ENCODE data around the gene TEX2. TPM values are rescaled to one million over a fixed set of nuclear protein-coding genes. Genes with fewer than 3 reads are reported as not detected.

TEX2 gene
- polyA plus RNA-seq, 1 donor (not counting 4 experiments of a cell fraction or from before 2014, with no cell fraction given) = 44.4 TPM

DNA sequence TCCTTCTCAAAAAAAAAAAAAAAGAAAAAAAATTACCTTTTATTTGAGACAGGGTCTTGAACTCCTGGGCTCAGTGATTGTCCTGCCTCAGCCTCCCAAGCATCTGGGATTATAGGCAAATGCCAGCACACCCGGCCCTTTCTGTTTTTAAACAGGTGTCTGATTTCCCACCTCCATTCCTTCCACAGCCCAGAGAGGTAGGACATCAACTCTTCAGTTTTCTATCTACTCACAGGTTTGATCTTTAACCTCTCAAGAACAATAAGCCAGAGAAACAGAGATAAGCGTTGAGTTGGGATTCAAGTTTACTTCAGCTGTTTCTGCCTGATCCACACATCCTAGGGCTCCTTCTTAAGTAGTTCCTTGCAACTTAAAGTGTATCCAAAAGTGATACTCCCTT, 41.5 kb upstream of the TEX2 start:
- no peaks in the 10 kb centered on the region for H3K79me2 ChIP-seq (ENCODE audit: control insufficient read depth, insufficient read depth, low read length)
- no peak overlapping the region for H2AFZ ChIP-seq (ENCODE audit: control insufficient read depth, low read length)
- no peak for DNase-seq (ENCODE audit: low read depth, low spot score)
- H3K27me3 ChIP-seq (ENCODE audit: control insufficient read depth, extremely low read depth, insufficient read depth, low read length) = no peaks in the 10 kb centered on the region
- FAIRE-seq = no peak
- H3K9ac ChIP-seq (ENCODE audit: control insufficient read depth, extremely low read depth, insufficient read depth, low read length) = no peak overlapping the region
- no peaks in the 10 kb centered on the region for H4K20me1 ChIP-seq (ENCODE audit: control insufficient read depth, extremely low read depth, insufficient read depth, low read length)
- H3K36me3 ChIP-seq (ENCODE audit: control insufficient read depth in 2 of 2, extremely low read depth in 1 of 2, insufficient read depth in 2 of 2, low read length in 2 of 2) = no peaks in the 10 kb centered on the region
- H3K4me2 ChIP-seq (ENCODE audit: control insufficient read depth, extremely low read depth, insufficient read depth, low read depth, low read length) = no peak overlapping the region
- no peaks in the 10 kb centered on the region for H3K9me3 ChIP-seq (ENCODE audit: control insufficient read depth, low read depth, low read length)
- no peak overlapping the region for H3K27ac ChIP-seq (ENCODE audit: control insufficient read depth, insufficient read depth, low read length)
- dilution Hi-C loops (cut with MboI; ENCODE audit: extremely low pct_ligation_motif_present, low sequenced_read_pairs) = loop anchor here (10.0 kb wide), 1 partner anchor 90 kb away; the partner anchor contains the start of gene PECAM1
- H3K4me3 ChIP-seq (ENCODE audit: control insufficient read depth in 2 of 3, extremely low read depth in 1 of 3, insufficient read depth in 2 of 3, low read depth in 1 of 3, low read length in 3 of 3) = no peak overlapping the region
- TF ChIP-seq CTCF (optimal IDR thresholded peaks at IDR 0.05 in 1 of 3, IDR thresholded peaks at IDR 0.05 in 1 of 3, conservative IDR thresholded peaks at IDR 0.05 in 1 of 3; ENCODE audit: extremely low read depth in 1 of 3, insufficient read depth in 2 of 3, low read length in 3 of 3) = no peak
- TF ChIP-seq EZH2 (IDR thresholded peaks at IDR 0.05; ENCODE audit: low read length) = no peak
- peaks cover 4% of the 10 kb centered on the region for H3K4me1 ChIP-seq (ENCODE audit: control insufficient read depth, extremely low read depth, insufficient read depth, low read length)
- H3K9me1 ChIP-seq (ENCODE audit: control insufficient read depth, extremely low read depth, insufficient read depth, low read length) = no peaks in the 10 kb centered on the region

DNA sequence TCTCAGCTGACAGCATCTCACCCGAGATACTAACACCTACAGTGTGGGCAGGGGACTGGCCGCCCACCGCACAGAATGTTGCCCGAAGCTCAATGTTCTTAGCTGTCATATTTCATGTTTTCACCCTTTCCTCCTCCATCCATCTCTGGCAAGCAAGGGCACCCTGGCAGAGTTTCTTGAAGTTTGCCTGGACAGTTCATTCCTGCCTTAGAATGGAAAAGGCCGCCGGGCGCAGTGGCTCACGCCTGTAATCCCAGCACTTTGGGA, 37.6 kb upstream of the TEX2 start:
- TF ChIP-seq CTCF (optimal IDR thresholded peaks at IDR 0.05 in 1 of 3, IDR thresholded peaks at IDR 0.05 in 1 of 3, conservative IDR thresholded peaks at IDR 0.05 in 1 of 3; ENCODE audit: extremely low read depth in 1 of 3, insufficient read depth in 2 of 3, low read length in 3 of 3) (no peak), EZH2 (IDR thresholded peaks at IDR 0.05; ENCODE audit: low read length) (no peak)
- Histone ChIP-seq H3K4me3 (ENCODE audit: control insufficient read depth in 2 of 3, extremely low read depth in 1 of 3, insufficient read depth in 2 of 3, low read depth in 1 of 3, low read length in 3 of 3) (no peak overlapping the region), H3K27ac (ENCODE audit: control insufficient read depth, insufficient read depth, low read length) (no peak overlapping the region), H3K9ac (ENCODE audit: control insufficient read depth, extremely low read depth, insufficient read depth, low read length) (no peak overlapping the region), H3K4me1 (ENCODE audit: control insufficient read depth, extremely low read depth, insufficient read depth, low read length) (peaks cover 4% of the 10 kb centered on the region), H4K20me1 (ENCODE audit: control insufficient read depth, extremely low read depth, insufficient read depth, low read length) (no peaks in the 10 kb centered on the region), H2AFZ (ENCODE audit: control insufficient read depth, low read length) (no peak overlapping the region), H3K9me3 (ENCODE audit: control insufficient read depth, low read depth, low read length) (no peaks in the 10 kb centered on the region), H3K36me3 (ENCODE audit: control insufficient read depth in 2 of 2, extremely low read depth in 1 of 2, insufficient read depth in 2 of 2, low read length in 2 of 2) (no peaks in the 10 kb centered on the region), H3K4me2 (ENCODE audit: control insufficient read depth, extremely low read depth, insufficient read depth, low read depth, low read length) (no peak overlapping the region), H3K79me2 (ENCODE audit: control insufficient read depth, insufficient read depth, low read length) (no peaks in the 10 kb centered on the region), H3K9me1 (ENCODE audit: control insufficient read depth, extremely low read depth, insufficient read depth, low read length) (no peaks in the 10 kb centered on the region), H3K27me3 (ENCODE audit: control insufficient read depth, extremely low read depth, insufficient read depth, low read length) (no peaks in the 10 kb centered on the region)
- dilution Hi-C loops (cut with MboI; ENCODE audit: extremely low pct_ligation_motif_present, low sequenced_read_pairs) = loop anchor here (10.0 kb wide), 1 partner anchor 94 kb away; the partner anchor contains the start of gene PECAM1
- FAIRE-seq = no peak
- DNase-seq (ENCODE audit: low read depth, low spot score) = no peak

Measured in keratinocyte (primary cell).